Measurements from ENCODE around the gene CTDSPL. TPM values are rescaled to one million over a fixed set of nuclear protein-coding genes. Genes with fewer than 3 reads are reported as not detected.

Gene CTDSPL
- polyA plus RNA-seq, 1 of the 3 experiments (the other 2 are of a cell fraction) = 22.1 TPM

DNA sequence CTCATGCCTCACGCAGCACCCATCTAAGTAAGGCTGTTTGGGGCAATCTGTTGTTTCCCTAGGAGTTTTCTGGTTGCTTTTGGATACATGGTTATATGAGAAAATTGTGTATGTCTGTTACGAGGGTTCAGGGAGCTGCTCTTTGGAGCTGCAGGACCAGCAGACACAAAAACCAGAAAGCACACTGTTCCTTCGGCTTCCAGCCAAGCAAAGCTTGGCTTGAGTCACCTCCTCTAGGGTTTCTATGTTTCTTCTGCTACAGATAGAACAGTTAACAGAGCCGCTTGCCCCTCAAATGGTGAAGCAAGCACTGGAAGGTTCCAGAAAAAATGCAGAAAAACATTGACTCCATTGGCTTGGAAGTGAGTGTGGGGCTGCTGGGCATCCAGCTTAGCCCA lies 49.2 kb upstream of the CTDSPL start:
- POLR2A ChIA-PET = no interaction called here
- WGBS (ENCODE audit: low lambda C conversion rate) = 90% methylated on average over 4 of the region's 4 CpGs

DNA sequence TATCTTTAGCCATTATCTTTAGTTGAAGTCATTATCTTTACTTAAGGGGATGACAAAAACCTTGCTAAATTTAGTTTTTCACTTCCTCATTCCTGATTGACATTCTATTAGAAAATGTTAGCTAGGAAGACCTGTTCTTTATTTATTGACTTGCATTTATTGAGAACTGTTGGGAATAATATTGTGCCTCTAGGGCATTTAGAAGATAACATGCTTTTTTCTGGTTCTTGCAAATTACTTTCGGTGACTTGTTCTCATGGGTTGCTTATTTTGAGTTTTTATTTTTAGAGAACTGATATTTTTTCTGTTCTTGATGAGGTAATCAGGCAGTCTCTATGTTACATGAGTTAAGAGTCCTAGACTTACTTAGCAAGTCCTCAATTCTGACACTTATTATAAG lies 48.3 kb upstream of the CTDSPL start:
- H4K20me1 ChIP-seq (ENCODE audit: insufficient read depth) = no peaks in the 10 kb centered on the region
- no peak overlapping the region for H3K27ac ChIP-seq (ENCODE audit: low read depth in 2 of 2, low read length in 1 of 2)
- TF ChIP-seq CTCF (IDR thresholded peaks at IDR 0.05) = no peak
- TF ChIP-seq, protein P1, sequence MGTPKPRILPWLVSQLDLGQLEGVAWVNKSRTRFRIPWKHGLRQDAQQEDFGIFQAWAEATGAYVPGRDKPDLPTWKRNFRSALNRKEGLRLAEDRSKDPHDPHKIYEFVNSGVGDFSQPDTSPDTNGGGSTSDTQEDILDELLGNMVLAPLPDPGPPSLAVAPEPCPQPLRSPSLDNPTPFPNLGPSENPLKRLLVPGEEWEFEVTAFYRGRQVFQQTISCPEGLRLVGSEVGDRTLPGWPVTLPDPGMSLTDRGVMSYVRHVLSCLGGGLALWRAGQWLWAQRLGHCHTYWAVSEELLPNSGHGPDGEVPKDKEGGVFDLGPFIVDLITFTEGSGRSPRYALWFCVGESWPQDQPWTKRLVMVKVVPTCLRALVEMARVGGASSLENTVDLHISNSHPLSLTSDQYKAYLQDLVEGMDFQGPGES (IDR thresholded peaks at IDR 0.05; ENCODE audit: low read depth, low read length) = no peak
- no peak for TF ChIP-seq POLR2AphosphoS5 (IDR thresholded peaks at IDR 0.05; ENCODE audit: low read depth, low read length)
- TF ChIP-seq RFX5 (IDR thresholded peaks at IDR 0.05; ENCODE audit: low read length) = no peak
- no peak for TF ChIP-seq CHD2 (IDR thresholded peaks at IDR 0.05; ENCODE audit: low read length, partially characterized antibody)
- TF ChIP-seq RXRA (IDR thresholded peaks at IDR 0.05; ENCODE audit: borderline replicate concordance, low read depth) = no peak
- no peak for TF ChIP-seq TAF1 (IDR thresholded peaks at IDR 0.05; ENCODE audit: borderline replicate concordance, low read depth, low read length)
- TF ChIP-seq GABPA (IDR thresholded peaks at IDR 0.05; ENCODE audit: low read depth) = no peak
- TF ChIP-seq SMC3 (IDR thresholded peaks at IDR 0.05; ENCODE audit: low read depth, low read length) = no peak
- no peak for TF ChIP-seq MXI1 (IDR thresholded peaks at IDR 0.05; ENCODE audit: low read depth, low read length)
- no peak for TF ChIP-seq SIN3A (IDR thresholded peaks at IDR 0.05; ENCODE audit: borderline replicate concordance, low read depth, low read length)
- no peak for TF ChIP-seq NFIC (IDR thresholded peaks at IDR 0.05; ENCODE audit: borderline replicate concordance)
- no peaks in the 10 kb centered on the region for H3K27me3 ChIP-seq (ENCODE audit: insufficient read depth)
- no peak for DNase-seq
- no peak overlapping the region for H3K9ac ChIP-seq
- 97% methylated on average over 1 of the region's 1 CpG for WGBS (ENCODE audit: low lambda C conversion rate)
- no peaks in the 10 kb centered on the region for H3K9me2 ChIP-seq
- POLR2A ChIA-PET = no interaction called here
- H2AFZ ChIP-seq (ENCODE audit: low read depth) = no peak overlapping the region
- H3K79me2 ChIP-seq (ENCODE audit: insufficient read depth) = no peaks in the 10 kb centered on the region
- CTCF ChIA-PET = interaction anchor here (0.9 to 1.5 kb wide), 3 partner anchors 10 to 504 kb away, joined by 3 read pairs; no protein-coding TSS in a partner anchor
- H3K4me1 ChIP-seq (ENCODE audit: control insufficient read depth in 1 of 2, insufficient read depth in 2 of 2, low read depth in 1 of 2, low read length in 1 of 2) = peaks cover 0 to 10% of the 10 kb centered on the region in 2 experiments; a peak in 1 of 4 replicates
- H3K4me2 ChIP-seq = no peak overlapping the region
- no peaks in the 10 kb centered on the region for H3K36me3 ChIP-seq (replicated peaks in 1 of 2; ENCODE audit: control insufficient read depth in 1 of 2, insufficient read depth in 2 of 2, low read length in 1 of 2)
- no peaks in the 10 kb centered on the region for H3F3A ChIP-seq (replicated peaks; ENCODE audit: insufficient read depth)
- no peaks in the 10 kb centered on the region for H3K9me3 ChIP-seq
- no peak overlapping the region for H3K4me3 ChIP-seq (ENCODE audit: low read depth in 2 of 2, low read length in 1 of 2)

More for the DNA sequence above, 49.2 kb upstream of the CTDSPL start:
- H3K4me2 ChIP-seq = no peak overlapping the region
- H4K20me1 ChIP-seq (ENCODE audit: insufficient read depth) = no peaks in the 10 kb centered on the region
- H3K9ac ChIP-seq = no peak overlapping the region
- H3K27ac ChIP-seq (ENCODE audit: low read depth in 2 of 2, low read length in 1 of 2) = no peak overlapping the region
- no peak overlapping the region for H2AFZ ChIP-seq (ENCODE audit: low read depth)
- DNase-seq = no peak
- H3K4me3 ChIP-seq (ENCODE audit: low read depth in 2 of 2, low read length in 1 of 2) = no peak overlapping the region
- H3K36me3 ChIP-seq (replicated peaks in 1 of 2; ENCODE audit: control insufficient read depth in 1 of 2, insufficient read depth in 2 of 2, low read length in 1 of 2) = no peaks in the 10 kb centered on the region
- H3K79me2 ChIP-seq (ENCODE audit: insufficient read depth) = no peaks in the 10 kb centered on the region
- CTCF ChIA-PET = interaction anchor here (1.1 to 1.5 kb wide), 2 partner anchors 9 kb away, joined by 3 read pairs; no protein-coding TSS in a partner anchor
- no peaks in the 10 kb centered on the region for H3K9me3 ChIP-seq
- H3K4me1 ChIP-seq (ENCODE audit: control insufficient read depth in 1 of 2, insufficient read depth in 2 of 2, low read depth in 1 of 2, low read length in 1 of 2) = peaks cover 0 to 6% of the 10 kb centered on the region in 2 experiments; a peak in 1 of 4 replicates
- TF ChIP-seq RFX5 (IDR thresholded peaks at IDR 0.05; ENCODE audit: low read length) (no peak), FOSL2 (IDR thresholded peaks at IDR 0.05; ENCODE audit: borderline replicate concordance, low read depth) (no peak)
- TF ChIP-seq, protein P2, sequence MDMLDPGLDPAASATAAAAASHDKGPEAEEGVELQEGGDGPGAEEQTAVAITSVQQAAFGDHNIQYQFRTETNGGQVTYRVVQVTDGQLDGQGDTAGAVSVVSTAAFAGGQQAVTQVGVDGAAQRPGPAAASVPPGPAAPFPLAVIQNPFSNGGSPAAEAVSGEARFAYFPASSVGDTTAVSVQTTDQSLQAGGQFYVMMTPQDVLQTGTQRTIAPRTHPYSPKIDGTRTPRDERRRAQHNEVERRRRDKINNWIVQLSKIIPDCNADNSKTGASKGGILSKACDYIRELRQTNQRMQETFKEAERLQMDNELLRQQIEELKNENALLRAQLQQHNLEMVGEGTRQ (IDR thresholded peaks at IDR 0.05; ENCODE audit: borderline replicate concordance, low read depth, low read length) = no peak
- no peaks in the 10 kb centered on the region for H3K9me2 ChIP-seq
- H3K27me3 ChIP-seq (ENCODE audit: insufficient read depth) = no peaks in the 10 kb centered on the region
- H3F3A ChIP-seq (replicated peaks; ENCODE audit: insufficient read depth) = no peaks in the 10 kb centered on the region

Measured in SK-N-SH (cell line).